Measurements from ENCODE around the gene RC3H2. TPM values are rescaled to one million over a fixed set of nuclear protein-coding genes. Genes with fewer than 3 reads are reported as not detected.

Gene RC3H2, protein sequence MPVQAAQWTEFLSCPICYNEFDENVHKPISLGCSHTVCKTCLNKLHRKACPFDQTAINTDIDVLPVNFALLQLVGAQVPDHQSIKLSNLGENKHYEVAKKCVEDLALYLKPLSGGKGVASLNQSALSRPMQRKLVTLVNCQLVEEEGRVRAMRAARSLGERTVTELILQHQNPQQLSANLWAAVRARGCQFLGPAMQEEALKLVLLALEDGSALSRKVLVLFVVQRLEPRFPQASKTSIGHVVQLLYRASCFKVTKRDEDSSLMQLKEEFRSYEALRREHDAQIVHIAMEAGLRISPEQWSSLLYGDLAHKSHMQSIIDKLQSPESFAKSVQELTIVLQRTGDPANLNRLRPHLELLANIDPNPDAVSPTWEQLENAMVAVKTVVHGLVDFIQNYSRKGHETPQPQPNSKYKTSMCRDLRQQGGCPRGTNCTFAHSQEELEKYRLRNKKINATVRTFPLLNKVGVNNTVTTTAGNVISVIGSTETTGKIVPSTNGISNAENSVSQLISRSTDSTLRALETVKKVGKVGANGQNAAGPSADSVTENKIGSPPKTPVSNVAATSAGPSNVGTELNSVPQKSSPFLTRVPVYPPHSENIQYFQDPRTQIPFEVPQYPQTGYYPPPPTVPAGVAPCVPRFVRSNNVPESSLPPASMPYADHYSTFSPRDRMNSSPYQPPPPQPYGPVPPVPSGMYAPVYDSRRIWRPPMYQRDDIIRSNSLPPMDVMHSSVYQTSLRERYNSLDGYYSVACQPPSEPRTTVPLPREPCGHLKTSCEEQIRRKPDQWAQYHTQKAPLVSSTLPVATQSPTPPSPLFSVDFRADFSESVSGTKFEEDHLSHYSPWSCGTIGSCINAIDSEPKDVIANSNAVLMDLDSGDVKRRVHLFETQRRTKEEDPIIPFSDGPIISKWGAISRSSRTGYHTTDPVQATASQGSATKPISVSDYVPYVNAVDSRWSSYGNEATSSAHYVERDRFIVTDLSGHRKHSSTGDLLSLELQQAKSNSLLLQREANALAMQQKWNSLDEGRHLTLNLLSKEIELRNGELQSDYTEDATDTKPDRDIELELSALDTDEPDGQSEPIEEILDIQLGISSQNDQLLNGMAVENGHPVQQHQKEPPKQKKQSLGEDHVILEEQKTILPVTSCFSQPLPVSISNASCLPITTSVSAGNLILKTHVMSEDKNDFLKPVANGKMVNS
- total RNA-seq (ENCODE audit: low replicate concordance) = 33.3 and 38.3 TPM in 2 replicates

DNA sequence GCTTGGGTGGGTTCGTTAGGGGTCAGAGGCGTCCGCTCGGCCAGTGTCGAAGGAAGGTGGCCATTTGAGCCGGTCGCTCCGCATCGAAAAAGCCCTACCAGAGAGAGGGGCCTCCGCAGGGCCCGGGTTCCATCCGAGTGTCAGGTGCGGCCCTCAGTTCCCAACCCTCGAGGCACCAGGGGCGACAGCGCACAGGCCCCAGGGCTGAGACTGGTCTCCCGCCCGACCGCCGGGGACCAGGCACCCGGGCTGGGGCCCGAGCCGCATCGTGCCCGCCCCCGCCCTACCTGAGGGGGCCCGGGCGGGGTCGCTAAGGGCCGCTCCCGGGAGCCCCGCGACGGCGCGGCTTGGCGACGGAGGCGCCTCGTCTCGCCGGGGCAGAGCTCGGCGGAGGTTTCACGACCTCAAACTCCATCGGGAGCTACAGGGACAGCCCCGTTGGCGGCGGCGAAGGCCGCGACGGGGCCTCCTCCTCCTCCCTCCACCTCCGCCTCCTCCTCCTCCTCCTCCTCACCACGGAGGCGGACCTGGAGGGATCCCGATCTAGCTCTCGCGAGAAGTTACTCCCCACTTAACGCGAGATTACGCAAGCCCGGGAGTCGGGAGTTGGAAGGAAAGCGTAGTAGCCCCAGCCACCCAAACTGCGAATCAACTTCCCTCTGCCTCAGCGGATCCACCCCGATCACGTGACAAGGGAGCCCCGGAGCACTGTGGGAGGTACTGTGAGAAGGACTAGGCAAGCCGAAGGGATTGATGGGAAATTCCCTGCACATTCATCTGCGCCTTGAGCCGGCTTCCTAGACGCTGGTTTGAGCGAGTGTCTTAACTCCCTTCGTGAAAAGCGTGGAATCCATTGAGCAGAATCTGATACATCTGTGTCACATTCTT, at the start of gene RC3H2:
RC3H2 (minus strand) TSS at position 537 of the 888 bp plus-strand sequence. CDS start 7,850 bp downstream, outside the sequence.

DNA sequence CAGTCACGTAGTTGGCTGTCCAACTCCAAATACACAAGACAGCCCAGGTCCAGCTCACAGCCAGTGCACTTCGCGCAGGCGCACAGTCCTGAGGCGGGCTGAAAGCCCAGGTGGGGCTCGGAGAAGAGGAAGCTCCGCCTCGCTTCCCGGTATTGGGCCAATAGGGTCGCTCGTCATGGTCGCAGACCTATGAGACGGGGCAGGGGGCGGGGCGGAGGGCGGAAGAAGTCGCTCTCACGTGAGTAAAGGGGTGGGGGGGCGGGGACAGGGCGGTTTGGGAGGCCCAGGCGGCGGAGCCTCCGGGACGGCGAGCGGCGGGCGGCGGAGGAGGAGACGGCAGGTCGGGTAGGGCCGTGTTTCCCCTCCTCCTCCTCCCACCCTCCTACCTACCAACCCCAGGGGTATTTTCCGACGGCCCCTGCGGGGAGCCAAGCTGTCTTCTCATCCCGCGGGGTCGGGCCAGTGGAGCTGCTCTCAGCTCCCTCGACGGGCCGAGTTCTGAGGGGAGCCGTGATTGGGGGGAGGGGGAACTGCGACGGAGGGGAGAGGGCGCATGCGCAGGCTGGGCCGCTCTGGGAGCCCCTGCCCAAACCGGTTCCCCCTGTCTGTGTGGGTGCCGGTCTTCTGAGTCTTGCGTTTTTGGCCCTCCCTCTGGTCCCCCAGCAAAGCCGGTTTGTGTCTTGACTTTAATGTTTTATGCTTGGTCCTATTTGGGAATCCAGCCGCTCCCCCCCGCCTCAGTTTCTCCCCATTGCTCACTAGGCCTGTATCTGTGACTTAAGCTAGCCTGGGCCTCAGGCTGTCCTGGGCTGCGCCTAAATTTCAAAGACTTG, 35.8 kb upstream of the RC3H2 start, which contains the start of gene RABGAP1:
RABGAP1 (plus strand) TSS at position 272 of the 833 bp plus-strand sequence. CDS start 16,040 bp downstream, outside the sequence.

DNA sequence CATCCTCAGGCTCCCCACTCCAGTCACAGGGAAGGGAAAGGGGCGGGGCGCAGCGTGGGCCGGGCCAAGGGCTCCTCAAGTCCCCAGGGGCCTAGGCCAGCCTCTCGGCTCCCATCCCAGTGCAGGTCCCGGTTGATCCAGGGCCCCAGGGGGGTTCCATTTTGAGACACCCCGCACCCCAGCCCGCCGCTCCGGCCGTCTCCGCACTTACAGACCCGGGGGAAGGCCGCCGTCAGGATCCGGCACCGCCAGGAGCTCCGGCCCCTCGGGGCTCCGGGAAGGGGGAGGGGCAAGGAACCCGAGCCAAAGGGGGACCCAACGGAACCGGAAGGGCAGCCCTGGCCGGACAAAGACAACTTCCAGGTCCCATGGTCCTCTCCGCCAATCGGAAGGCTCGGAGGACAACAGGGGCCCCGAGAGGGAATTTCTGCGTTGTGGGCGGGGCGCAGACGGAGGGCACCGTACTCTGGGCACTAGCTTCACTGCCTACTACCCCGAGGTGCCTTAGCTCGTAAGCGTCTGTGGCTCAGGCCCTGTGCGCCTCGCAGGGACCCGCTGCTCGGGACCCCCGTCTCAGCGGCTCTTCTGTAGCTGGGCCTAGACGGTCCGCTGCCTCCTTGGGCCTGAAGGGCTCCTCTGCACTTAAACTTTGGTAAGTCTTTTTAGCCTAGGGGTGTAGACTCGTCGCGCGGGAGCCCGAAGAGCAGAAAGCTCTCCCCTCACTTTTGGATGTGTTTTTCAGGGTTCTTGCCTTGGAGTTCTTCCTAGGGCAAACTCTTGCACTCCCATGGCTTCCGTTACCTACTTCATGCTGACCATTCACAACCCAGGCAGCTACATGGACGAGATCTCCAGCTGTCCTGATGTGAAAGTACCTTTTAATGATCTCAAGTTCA, 26.3 kb upstream of the RC3H2 start, which contains the start of gene ZBTB26:
ZBTB26 (minus strand) TSS at position 287 of the 896 bp plus-strand sequence. CDS start 11,578 bp downstream, outside the sequence.

DNA sequence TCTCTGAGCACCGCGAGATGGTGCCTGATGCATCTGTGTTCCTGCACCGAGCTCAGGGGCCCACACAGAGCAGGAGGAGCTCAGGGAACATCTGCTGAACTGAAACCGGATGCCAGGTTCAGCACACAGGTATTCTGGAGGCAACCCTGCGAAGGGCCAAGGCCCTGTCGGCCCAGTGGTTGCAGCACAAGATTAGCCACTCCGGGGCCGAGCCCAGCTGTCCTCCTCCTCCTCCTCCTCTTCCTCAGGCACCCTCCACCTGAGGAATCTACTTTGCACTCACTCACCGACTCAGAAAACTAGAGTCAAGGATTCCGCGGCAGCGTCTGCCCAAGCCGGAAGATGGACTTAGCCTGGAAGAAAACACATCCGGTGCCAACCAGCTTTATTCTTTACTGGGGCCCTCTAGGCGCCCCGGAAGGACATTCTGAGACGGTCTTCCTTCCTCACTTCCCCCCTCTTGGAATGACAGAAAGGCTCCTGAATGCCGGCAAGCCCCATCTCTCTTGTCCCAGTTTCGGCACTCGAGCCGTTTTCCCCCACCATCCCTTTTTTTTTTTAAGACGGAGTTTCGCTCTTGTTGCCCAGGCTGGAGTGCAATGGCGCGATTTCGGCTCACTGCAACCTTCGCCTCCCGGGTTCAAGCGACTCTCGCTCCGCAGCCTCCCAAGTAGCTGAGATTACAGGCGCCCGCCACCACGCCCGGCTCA, 8.0 kb upstream of the RC3H2 start, which contains the start of gene ZBTB6:
ZBTB6 (minus strand) TSS at position 360 of the 710 bp plus-strand sequence. CDS start 1,251 bp downstream, outside the sequence.

DNA sequence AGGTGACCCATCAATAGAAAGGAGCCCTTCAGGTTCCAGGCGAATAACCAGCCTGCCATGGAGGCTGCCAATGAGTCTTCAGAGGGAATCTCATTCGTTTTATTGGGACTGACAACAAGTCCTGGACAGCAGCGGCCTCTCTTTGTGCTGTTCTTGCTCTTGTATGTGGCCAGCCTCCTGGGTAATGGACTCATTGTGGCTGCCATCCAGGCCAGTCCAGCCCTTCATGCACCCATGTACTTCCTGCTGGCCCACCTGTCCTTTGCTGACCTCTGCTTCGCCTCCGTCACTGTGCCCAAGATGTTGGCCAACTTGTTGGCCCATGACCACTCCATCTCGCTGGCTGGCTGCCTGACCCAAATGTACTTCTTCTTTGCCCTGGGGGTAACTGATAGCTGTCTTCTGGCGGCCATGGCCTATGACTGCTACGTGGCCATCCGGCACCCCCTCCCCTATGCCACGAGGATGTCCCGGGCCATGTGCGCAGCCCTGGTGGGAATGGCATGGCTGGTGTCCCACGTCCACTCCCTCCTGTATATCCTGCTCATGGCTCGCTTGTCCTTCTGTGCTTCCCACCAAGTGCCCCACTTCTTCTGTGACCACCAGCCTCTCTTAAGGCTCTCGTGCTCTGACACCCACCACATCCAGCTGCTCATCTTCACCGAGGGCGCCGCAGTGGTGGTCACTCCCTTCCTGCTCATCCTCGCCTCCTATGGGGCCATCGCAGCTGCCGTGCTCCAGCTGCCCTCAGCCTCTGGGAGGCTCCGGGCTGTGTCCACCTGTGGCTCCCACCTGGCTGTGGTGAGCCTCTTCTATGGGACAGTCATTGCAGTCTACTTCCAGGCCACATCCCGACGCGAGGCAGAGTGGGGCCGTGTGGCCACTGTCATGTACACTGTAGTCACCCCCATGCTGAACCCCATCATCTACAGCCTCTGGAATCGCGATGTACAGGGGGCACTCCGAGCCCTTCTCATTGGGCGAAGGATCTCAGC, 104.8 kb downstream of the RC3H2 start, which contains the start of gene OR1K1:
OR1K1 (plus strand) TSS at position 58 of the 995 bp plus-strand sequence; CDS start at position 58, 0 bp downstream.

Other genes with a start within 250 kb of the RC3H2 start
- gene OR1B1, start 247.7 kb downstream of the RC3H2 start, total RNA-seq (ENCODE audit: low replicate concordance) = 0.08 TPM in 1 of 2 replicates, not detected in the other
- gene OR1L1, start 243.6 kb downstream of the RC3H2 start, total RNA-seq (ENCODE audit: low replicate concordance) = not detected in 2 replicates
- not detected in 2 replicates for gene OR1L3, start 230.2 kb downstream of the RC3H2 start, total RNA-seq (ENCODE audit: low replicate concordance)
- gene OR1L4, start 181.4 kb downstream of the RC3H2 start, total RNA-seq (ENCODE audit: low replicate concordance) = not detected in 2 replicates
- 0.23 TPM in 1 of 2 replicates, not detected in the other for gene OR1L6, start 163.1 kb downstream of the RC3H2 start, total RNA-seq (ENCODE audit: low replicate concordance)
- gene OR5C1, start 116.4 kb downstream of the RC3H2 start, total RNA-seq (ENCODE audit: low replicate concordance) = not detected in 2 replicates
- not detected in 2 replicates for gene OR1K1, start 105.2 kb downstream of the RC3H2 start, total RNA-seq (ENCODE audit: low replicate concordance)
- gene PDCL, start 76.8 kb downstream of the RC3H2 start, total RNA-seq (ENCODE audit: low replicate concordance) = 41.3 and 79.8 TPM in 2 replicates
- gene ZBTB6, start 8.0 kb upstream of the RC3H2 start, total RNA-seq (ENCODE audit: low replicate concordance) = 4.8 and 11.0 TPM in 2 replicates
- gene ZBTB26, start 26.2 kb upstream of the RC3H2 start, total RNA-seq (ENCODE audit: low replicate concordance) = 1.4 and 1.8 TPM in 2 replicates
- 30.7 and 37.9 TPM in 2 replicates for gene RABGAP1, start 35.7 kb upstream of the RC3H2 start, total RNA-seq (ENCODE audit: low replicate concordance)
- 0.83 and 2.6 TPM in 2 replicates for gene GPR21, start 128.3 kb upstream of the RC3H2 start, total RNA-seq (ENCODE audit: low replicate concordance)